LNCaP clone FGC (cell line): Measurements from ENCODE around the gene PDP2.

ENCODE experiments used
- DNase-seq: peaks from one replicate; pipeline ENCODE4 v3.0.0-alpha.2; 2011; ENCODE audit warnings: low read depth
- H3K4me3 ChIP-seq: 2 replicates; pipeline ENCODE4 v1.5.1; 2011; ENCODE audit warnings: mild to moderate bottlenecking, low read depth, low read length, control low read depth
- CTCF ChIP-seq: IDR thresholded peaks from 2 replicates; pipeline ENCODE4 v1.5.1; 2012; ENCODE audit warnings: mild to moderate bottlenecking; ENCODE audit not compliant: control insufficient read depth, insufficient read depth; ENCODE audit errors: extremely low read depth

The PDP2 gene

GRCh38 chr16:66923247-66923731 is 43.0 kb downstream of the PDP2 start:
- no peak for TF ChIP-seq CTCF
- DNase-seq = no peak

GRCh38 chr16:66923866-66924265 is 43.6 kb downstream of the PDP2 start:
- no peak for DNase-seq
- no peak for TF ChIP-seq CTCF
- no peak overlapping the region for H3K4me3 ChIP-seq

More at GRCh38 chr16:66923247-66923731, 43.0 kb downstream of the PDP2 start:
- no peak overlapping the region for H3K4me3 ChIP-seq

- H3K4me3 ChIP-seq = no peak overlapping the region
- DNase-seq = no peak
- peak; percentile 34; the same call in 1 of the 2 replicates for TF ChIP-seq CTCF
Measured at GRCh38 chr16:66924527-66925321, 44.4 kb downstream of the PDP2 start.

- DNase-seq = no peak
- H3K4me3 ChIP-seq = no peak within 1 kb of the TSS
- TF ChIP-seq CTCF = no peak
Measured at GRCh38 chr16:66925322-66925840, 45.1 kb downstream of the PDP2 start, which contains the start of gene RRAD. Gene RRAD (minus strand): TSS chr16:66925535. CDS start chr16:66925179, 356 bp downstream.

- no peak overlapping the region for H3K4me3 ChIP-seq
- no peak for DNase-seq
- no peak for TF ChIP-seq CTCF
Measured at GRCh38 chr16:66926171-66926947, 46.0 kb downstream of the PDP2 start.

- TF ChIP-seq CTCF = no peak
- DNase-seq = no peak
- no peak overlapping the region for H3K4me3 ChIP-seq
Measured at GRCh38 chr16:66926961-66927436, 46.7 kb downstream of the PDP2 start.
